Activated T-helper 2 cell treated with anti-CD3 and anti-CD28 coated beads, Interferon-gamma antibody, Interleukin-2, Interleukin-4, amounts not matched to agents 10 μg/mL and 5 μg/mL and 100 μg/mL, durations not matched to agents 14 hours and 24 hours and 36 hours (primary cell): ENCODE results near the gene MMP21. TPM values are rescaled to one million over a fixed set of nuclear protein-coding genes. Genes with fewer than 3 reads are reported as not detected.

Source experiments
- total RNA-seq: library from RNA; stranded (reverse); gene quantifications from 2 replicates; pipeline ENCODE4 v1.2.3, GENCODE V29; 2022

The MMP21 gene
- total RNA-seq, 1 donor from 2014 or later, result 0.11 TPM

Other genes with a start within 250 kb of the MMP21 start
- gene TEX36, start 92.7 kb downstream of the MMP21 start, total RNA-seq, result not detected in 2 replicates
- gene EDRF1, start 56.1 kb downstream of the MMP21 start, total RNA-seq, result 40.3 and 40.7 TPM in 2 replicates
- 45.3 and 46.9 TPM in 2 replicates for gene UROS, start 47.4 kb upstream of the MMP21 start, total RNA-seq
- 110 and 114 TPM in 2 replicates for gene BCCIP, start 47.7 kb upstream of the MMP21 start, total RNA-seq
- 15.9 and 16.5 TPM in 2 replicates for gene DHX32, start 105.5 kb upstream of the MMP21 start, total RNA-seq
- gene FANK1, start 120.7 kb upstream of the MMP21 start, total RNA-seq, result 0.44 TPM in 1 of 2 replicates, not detected in the other